ENCODE measurements around the gene GFOD1.
"Not testable (repeated sequence)": the region's sequence is repeated elsewhere in the genome, so short reads cannot be mapped to it uniquely, and the experiment has no call there.

Gene GFOD1

GRCh38 chr6:13395272-13396237, 91.8 kb downstream of the GFOD1 start:
- TF ChIP-seq CTCF (IDR thresholded peaks at IDR 0.05; ENCODE audit: low read depth, low read length): no peak
- peak; percentile 50 for DNase-seq (ENCODE audit: extremely low read depth, low read depth)

- no peak for TF ChIP-seq CTCF (IDR thresholded peaks at IDR 0.05; ENCODE audit: low read depth, low read length)
- DNase-seq (ENCODE audit: extremely low read depth, low read depth): no peak
Observed at GRCh38 chr6:13392462-13392861, 94.9 kb downstream of the GFOD1 start.

GRCh38 chr6:13391537-13391936, 95.9 kb downstream of the GFOD1 start:
- TF ChIP-seq CTCF (IDR thresholded peaks at IDR 0.05; ENCODE audit: low read depth, low read length): no peak
- no peak for DNase-seq (ENCODE audit: extremely low read depth, low read depth)

GRCh38 chr6:13390658-13391057, 96.7 kb downstream of the GFOD1 start:
- TF ChIP-seq CTCF (IDR thresholded peaks at IDR 0.05; ENCODE audit: low read depth, low read length): no peak
- DNase-seq (ENCODE audit: extremely low read depth, low read depth): no peak

- DNase-seq (ENCODE audit: extremely low read depth, low read depth): not testable (repeated sequence)
Observed at GRCh38 chr6:13389237-13389636, 98.2 kb downstream of the GFOD1 start.

- not testable (repeated sequence) for DNase-seq (ENCODE audit: extremely low read depth, low read depth)
Observed at GRCh38 chr6:13388769-13389168, 98.6 kb downstream of the GFOD1 start.

- TF ChIP-seq CTCF (IDR thresholded peaks at IDR 0.05; ENCODE audit: low read depth, low read length): no peak
- no peak for DNase-seq (ENCODE audit: extremely low read depth, low read depth)
Observed at GRCh38 chr6:13384966-13385365, 102.4 kb downstream of the GFOD1 start.

GRCh38 chr6:13384506-13384905, 102.9 kb downstream of the GFOD1 start:
- no peak for DNase-seq (ENCODE audit: extremely low read depth, low read depth)

More at GRCh38 chr6:13384506-13384905, 102.9 kb downstream of the GFOD1 start:
- no peak for TF ChIP-seq CTCF (IDR thresholded peaks at IDR 0.05; ENCODE audit: low read depth, low read length)
